Thoracic aorta (tissue), 2 donors: ENCODE measurements around the gene FAM107B. TPM values are rescaled to one million over a fixed set of nuclear protein-coding genes. Genes with fewer than 3 reads are reported as not detected.

Experiments used
- ATAC-seq: fragments of 150-250 bp; one replicate; pipeline ENCODE4 v1.8.0; 2017; ENCODE audit warnings: low read depth; ENCODE audit not compliant: insufficient number of reproducible peaks, low FRiP score
- DNase-seq: peaks from one replicate; pipeline ENCODE4 v3.0.0-alpha.2; 2020; ENCODE audit warnings: low spot score
- H3K27ac ChIP-seq, 2 donors: fragments of 200-600 bp; sonication (generic); 1 replicate in 1 of 2; 2 replicates in 1 of 2; pipeline ENCODE4 v1.5.1; 2016; ENCODE audit warnings: mild to moderate bottlenecking in 2 of 2, moderate library complexity in 2 of 2
- H3K27me3 ChIP-seq: fragments of 200-600 bp; sonication (generic); replicated peaks from 2 replicates; pipeline ENCODE4 v1.6.0; 2016; ENCODE audit warnings: mild to moderate bottlenecking; ENCODE audit not compliant: insufficient read depth
- H3K36me3 ChIP-seq: fragments of 200-600 bp; sonication (generic); one replicate; pipeline ENCODE4 v1.5.1; 2016
- H3K4me1 ChIP-seq, 2 donors: fragments of 200-600 bp; sonication (generic); 1 replicate in 1 of 2; 2 replicates in 1 of 2; pipeline versions ENCODE4 v1.5.1 to v1.6.0; 2016; ENCODE audit warnings: low read depth in 2 of 2, mild to moderate bottlenecking in 1 of 2; ENCODE audit not compliant: control insufficient read depth in 1 of 2
- H3K4me3 ChIP-seq: fragments of 200-600 bp; sonication (generic); 2 replicates; pipeline ENCODE4 v1.5.1; 2016; ENCODE audit warnings: mild to moderate bottlenecking
- H3K9me3 ChIP-seq: fragments of 200-600 bp; sonication (generic); 2 replicates; pipeline ENCODE4 v1.5.1; 2016
- total RNA-seq, 2 donors: library from RNA; depleted of rRNA; stranded (reverse); fragments of >200 nt; gene quantifications; one replicate each; pipeline versions ENCODE4 v1.1.0 to v1.2.3, GENCODE V29; 2016
- TF ChIP-seq, protein P1 (sequence below): fragments of 200-600 bp; sonication (generic); IDR thresholded peaks from one replicate; pipeline ENCODE4 v1.5.1; 2019; ENCODE audit warnings: antibody characterized with exemption

Gene FAM107B
- total RNA-seq, 2 donors from 2014 or later = 33.6 to 50.6 TPM

DNA sequence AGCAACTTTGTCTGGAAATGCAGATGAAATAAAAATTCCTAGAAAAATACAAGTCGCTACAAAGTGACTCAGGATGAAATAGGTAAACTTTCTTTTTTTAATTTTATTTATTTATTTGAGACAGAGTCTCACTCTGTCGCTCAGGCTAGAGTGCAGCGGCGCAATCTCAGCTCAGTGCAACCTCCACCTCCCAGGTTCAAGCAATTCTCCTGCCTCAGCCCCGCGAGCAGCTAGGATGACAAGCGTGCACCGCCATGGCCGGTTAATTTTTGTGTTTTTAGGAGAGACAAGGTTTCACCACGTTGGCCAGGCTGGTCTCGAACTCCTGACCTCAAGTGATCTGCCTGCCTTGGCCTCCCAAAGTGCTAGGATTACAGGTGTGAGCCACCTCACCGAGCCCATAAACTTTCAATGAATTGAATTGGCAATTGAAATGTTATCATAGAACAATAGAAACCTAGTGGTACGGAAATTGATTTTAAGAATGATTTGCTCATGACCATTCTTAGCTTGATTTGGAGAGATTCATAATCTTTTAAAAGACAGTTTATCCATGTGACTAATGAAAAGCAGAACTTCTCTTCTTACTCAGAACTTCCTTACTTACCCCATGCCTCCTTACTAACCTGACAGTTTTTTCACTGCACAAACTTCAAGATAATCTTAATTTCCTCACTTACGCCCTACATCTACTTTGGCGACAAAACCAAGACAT lies 161.7 kb downstream of the FAM107B start:
- ATAC-seq (no peak), DNase-seq (no peak)
- Histone ChIP-seq H3K27me3 (no peaks in the 10 kb centered on the region), H3K9me3 (no peaks in the 10 kb centered on the region), H3K36me3 (no peaks in the 10 kb centered on the region), H3K4me3 (no peak overlapping the region), H3K27ac (no peak overlapping the region), H3K4me1 (no peaks in the 10 kb centered on the region)
- TF ChIP-seq, protein P1, sequence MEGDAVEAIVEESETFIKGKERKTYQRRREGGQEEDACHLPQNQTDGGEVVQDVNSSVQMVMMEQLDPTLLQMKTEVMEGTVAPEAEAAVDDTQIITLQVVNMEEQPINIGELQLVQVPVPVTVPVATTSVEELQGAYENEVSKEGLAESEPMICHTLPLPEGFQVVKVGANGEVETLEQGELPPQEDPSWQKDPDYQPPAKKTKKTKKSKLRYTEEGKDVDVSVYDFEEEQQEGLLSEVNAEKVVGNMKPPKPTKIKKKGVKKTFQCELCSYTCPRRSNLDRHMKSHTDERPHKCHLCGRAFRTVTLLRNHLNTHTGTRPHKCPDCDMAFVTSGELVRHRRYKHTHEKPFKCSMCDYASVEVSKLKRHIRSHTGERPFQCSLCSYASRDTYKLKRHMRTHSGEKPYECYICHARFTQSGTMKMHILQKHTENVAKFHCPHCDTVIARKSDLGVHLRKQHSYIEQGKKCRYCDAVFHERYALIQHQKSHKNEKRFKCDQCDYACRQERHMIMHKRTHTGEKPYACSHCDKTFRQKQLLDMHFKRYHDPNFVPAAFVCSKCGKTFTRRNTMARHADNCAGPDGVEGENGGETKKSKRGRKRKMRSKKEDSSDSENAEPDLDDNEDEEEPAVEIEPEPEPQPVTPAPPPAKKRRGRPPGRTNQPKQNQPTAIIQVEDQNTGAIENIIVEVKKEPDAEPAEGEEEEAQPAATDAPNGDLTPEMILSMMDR = no peak

DNA sequence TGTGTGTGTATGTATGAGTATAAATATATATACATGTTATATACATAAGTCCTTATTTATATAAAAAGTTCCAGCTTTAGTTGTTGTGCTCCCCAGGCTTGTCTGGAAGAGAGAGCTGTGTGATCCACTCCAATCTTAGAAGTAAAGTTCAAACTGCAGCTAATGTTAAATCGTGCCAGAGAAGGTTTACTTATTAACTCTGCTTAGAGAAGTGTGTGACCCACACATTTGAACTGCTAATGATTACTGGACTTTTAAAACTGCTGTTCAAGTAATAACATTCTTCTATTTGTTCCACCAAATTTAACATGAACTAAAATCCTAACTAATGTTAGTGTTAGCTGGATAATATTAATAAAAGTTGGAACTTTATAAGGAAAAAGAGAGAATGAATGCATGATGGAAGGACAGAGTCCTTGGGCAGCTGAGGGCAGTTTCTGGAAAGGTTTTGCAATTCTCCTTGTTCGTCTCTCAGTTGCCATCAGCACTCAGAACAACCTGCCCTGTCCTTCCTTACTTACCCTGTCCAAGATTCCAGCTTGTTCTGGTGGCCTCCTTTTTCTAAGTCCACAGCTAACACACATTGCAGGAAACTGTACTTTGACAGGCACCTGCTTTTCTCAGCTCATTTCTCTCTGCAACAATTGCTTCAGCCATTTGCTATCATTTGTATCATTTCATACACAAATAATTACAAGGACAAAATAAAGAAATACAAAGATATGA lies 162.6 kb downstream of the FAM107B start:
- ATAC-seq = no peak
- Histone ChIP-seq H3K9me3 (no peaks in the 10 kb centered on the region), H3K4me3 (no peak overlapping the region), H3K36me3 (no peaks in the 10 kb centered on the region), H3K27ac (no peak overlapping the region), H3K27me3 (no peaks in the 10 kb centered on the region), H3K4me1 (no peaks in the 10 kb centered on the region)
- TF ChIP-seq, protein P1 = no peak
- no peak for DNase-seq

DNA sequence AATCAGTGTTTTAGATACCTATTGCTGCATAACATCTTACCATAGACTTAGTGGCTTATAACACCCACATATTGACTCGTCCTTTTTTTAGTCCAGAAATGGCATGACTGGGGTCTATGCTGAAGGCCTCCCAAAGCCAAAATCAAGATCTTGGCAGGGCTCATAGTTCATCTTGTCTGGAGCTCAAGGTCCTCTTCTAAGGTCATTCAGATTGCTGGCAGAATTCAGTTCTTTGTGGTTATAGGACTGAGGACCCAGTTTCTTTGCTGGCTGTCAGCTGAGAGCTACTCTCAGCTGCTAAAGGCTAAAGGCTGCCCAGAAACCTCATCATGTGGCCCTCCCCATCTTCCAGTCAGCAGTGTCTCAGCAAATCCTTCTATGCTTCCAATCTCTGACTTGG lies 165.5 kb downstream of the FAM107B start:
- DNase-seq = no peak
- no peaks in the 10 kb centered on the region for H3K9me3 ChIP-seq
- no peak overlapping the region for H3K27ac ChIP-seq

DNA sequence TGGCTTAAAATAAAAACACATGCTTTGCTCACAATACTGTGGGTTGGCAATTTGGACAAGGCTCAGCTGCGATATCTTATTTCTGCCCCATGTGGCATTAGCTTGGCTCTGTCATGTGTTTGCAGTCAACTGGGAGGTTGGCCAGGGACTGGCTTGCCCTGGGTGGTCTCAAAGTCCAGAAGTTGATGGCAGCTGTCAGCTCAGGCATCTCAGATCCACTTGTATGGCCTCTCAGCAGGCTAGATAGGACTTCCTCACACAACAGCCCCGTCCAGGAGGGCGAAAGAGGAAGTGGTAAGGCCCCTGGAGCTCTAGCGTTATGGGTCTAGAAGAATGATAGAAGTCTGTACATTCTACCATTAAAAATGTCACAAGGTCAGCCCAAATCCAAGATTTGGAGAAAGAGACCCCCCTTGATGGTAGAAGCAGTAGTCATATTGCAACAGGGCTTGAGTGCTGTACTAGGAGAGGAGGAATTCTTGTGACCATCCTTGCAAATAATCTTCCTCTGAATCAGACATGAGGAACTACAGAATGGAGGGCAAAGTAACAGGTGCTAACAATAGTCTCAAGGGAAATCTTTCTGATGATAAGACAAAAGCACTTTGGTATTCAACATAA lies 166.2 kb downstream of the FAM107B start:
- no peak overlapping the region for H3K4me3 ChIP-seq
- H3K9me3 ChIP-seq = no peaks in the 10 kb centered on the region
- no peak overlapping the region for H3K27ac ChIP-seq
- DNase-seq (no peak), ATAC-seq (no peak)
- TF ChIP-seq, protein P1 = no peak
- H3K4me1 ChIP-seq = peaks cover 0 to 12% of the 10 kb centered on the region in 2 donors
- no peaks in the 10 kb centered on the region for H3K36me3 ChIP-seq
- no peaks in the 10 kb centered on the region for H3K27me3 ChIP-seq

More for the DNA sequence above, 165.5 kb downstream of the FAM107B start:
- TF ChIP-seq, protein P1 = no peak
- Histone ChIP-seq H3K4me1 (peaks cover 0 to 12% of the 10 kb centered on the region in 2 donors), H3K4me3 (no peak overlapping the region), H3K27me3 (no peaks in the 10 kb centered on the region), H3K36me3 (no peaks in the 10 kb centered on the region)
- no peak for ATAC-seq

DNA sequence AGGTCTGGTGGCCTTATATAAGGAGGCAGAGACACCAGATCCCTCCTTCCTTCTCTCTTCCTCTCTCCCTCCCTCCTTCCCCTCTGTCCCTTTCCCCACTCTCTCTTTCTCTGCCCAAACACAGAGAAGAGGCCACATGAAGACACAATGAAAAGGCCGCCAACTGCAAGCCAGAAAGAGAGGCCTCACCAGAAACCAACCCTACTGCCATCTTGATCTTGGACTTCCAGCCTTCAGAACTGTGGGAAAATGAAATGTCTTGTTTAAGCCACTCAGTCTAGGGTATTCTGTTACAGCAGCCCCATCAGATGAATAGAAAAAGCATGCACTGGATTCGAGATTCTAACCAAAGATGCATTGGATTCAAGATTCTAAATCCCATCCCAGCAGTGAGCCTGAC lies 168.1 kb downstream of the FAM107B start:
- Histone ChIP-seq H3K4me1 (peaks cover 9 to 22% of the 10 kb centered on the region in 2 donors), H3K36me3 (no peaks in the 10 kb centered on the region), H3K27ac (no peak overlapping the region), H3K4me3 (no peak overlapping the region), H3K27me3 (no peaks in the 10 kb centered on the region), H3K9me3 (no peaks in the 10 kb centered on the region)
- no peak for ATAC-seq
- TF ChIP-seq, protein P1 = no peak
- DNase-seq = no peak
